Transverse colon (tissue), 4 donors: ENCODE data around the gene TLE3.
"Not testable (repeated sequence)": the region's sequence is repeated elsewhere in the genome, so short reads cannot be mapped to it uniquely, and the experiment has no call there.

Experiments
- CTCF ChIP-seq, 5 experiments: fragments of 200-600 bp in 3 of 5; fragments of 450-650 bp in 2 of 5; sonication (generic) in 3 of 5; IDR thresholded peaks; 1 replicate in 2 of 5; 2 replicates in 3 of 5; pipeline ENCODE4 v1.5.1; 2016 to 2017; ENCODE audit warnings: antibody characterized with exemption in 5 of 5, inconsistent platforms in 3 of 5, mild to moderate bottlenecking in 2 of 5, moderate library complexity in 1 of 5
- EP300 ChIP-seq: sonication (generic); formaldehyde crosslinking; IDR thresholded peaks from one replicate; pipeline ENCODE4 v1.6.1; 2017; ENCODE audit warnings: antibody characterized with exemption, low read depth
- POLR2A ChIP-seq: fragments of 450-650 bp; IDR thresholded peaks from one replicate; pipeline ENCODE4 v1.6.1; 2016; ENCODE audit warnings: antibody characterized with exemption, mild to moderate bottlenecking, moderate library complexity
- POLR2AphosphoS5 ChIP-seq, 3 donors: sonication (generic); formaldehyde crosslinking; IDR thresholded peaks; one replicate each; pipeline ENCODE4 v1.6.1; 2016; ENCODE audit warnings: antibody characterized with exemption in 3 of 3

- TF ChIP-seq CTCF (IDR thresholded peaks at IDR 0.05); POLR2AphosphoS5 (IDR thresholded peaks at IDR 0.05); POLR2A; EP300: not testable (repeated sequence)
Measured at GRCh38 chr15:70112572-70113303, 15.0 kb upstream of the TLE3 start.
